HUDEP-2 (cell line): ENCODE measurements around the gene HPS6.

ENCODE experiments used
- DNase-seq, 76 experiments: peaks; one replicate each; lab custom pipeline; 2025; ENCODE audit not compliant: unreplicated experiment in 76 of 76; lab: John Stamatoyannopoulos, UW

The HPS6 gene

GRCh38 chr10:102115775-102116174 is 50.6 kb downstream of the HPS6 start:
- DNase-seq, result no peak

- no peak for DNase-seq
These were observed 51.5 kb downstream of the HPS6 start for GRCh38 chr10:102116656-102117055.
